Naive thymus-derived CD8-positive, alpha-beta T cell (primary cell): Measurements from ENCODE around the gene CALML4. TPM values are rescaled to one million over a fixed set of nuclear protein-coding genes. Genes with fewer than 3 reads are reported as not detected.
"Not testable (repeated sequence)": the region's sequence is repeated elsewhere in the genome, so short reads cannot be mapped to it uniquely, and the experiment has no call there.

Source experiments
- ATAC-seq, 2 donors: fragments of 150-1000 bp; cut with Tn5 transposase in 1 of 2; sonication (Bioruptor Pico), chemical (Tn5 transposase) in 1 of 2; 1 replicate in 1 of 2; 2 replicates in 1 of 2; pipeline ENCODE4 v1.10.0; 2021; ENCODE audit warnings: mild to moderate bottlenecking in 2 of 2, moderate library complexity in 2 of 2
- POLR2A ChIA-PET: fragments of 350-600 bp; sonication (Branson Sonifier 250); formaldehyde crosslinking; loops from one replicate; lab custom pipeline; 2021; ENCODE audit warnings: antibody characterized with exemption; lab: Charles Lee
- DNase-seq, 10 donors: peaks; one replicate each; pipeline versions ENCODE4 v3.0.0 to v3.0.0-alpha.2; 2020 to 2022
- H3K27ac Mint-ChIP-seq, 10 donors: one replicate each; pipeline ENCODE4 v1.8.0; 2020 to 2022; ENCODE audit warnings: mild to moderate bottlenecking in 10 of 10, mixed read lengths in 10 of 10, moderate library complexity in 4 of 10, inconsistent platforms in 1 of 10
- H3K27me3 Mint-ChIP-seq, 5 donors: one replicate each; pipeline ENCODE4 v1.8.0; 2021 to 2022; ENCODE audit warnings: mixed read lengths in 5 of 5
- H3K36me3 Mint-ChIP-seq, 3 donors: one replicate each; pipeline ENCODE4 v1.8.0; 2020 to 2022; ENCODE audit warnings: mixed read lengths in 3 of 3, mild to moderate bottlenecking in 2 of 3, inconsistent platforms in 1 of 3
- H3K4me1 Mint-ChIP-seq, 4 donors: one replicate each; pipeline ENCODE4 v1.8.0; 2021 to 2022; ENCODE audit warnings: mixed read lengths in 4 of 4
- H3K4me3 Mint-ChIP-seq, 10 donors: one replicate each; pipeline ENCODE4 v1.8.0; 2020 to 2022; ENCODE audit warnings: mild to moderate bottlenecking in 10 of 10, mixed read lengths in 10 of 10, moderate library complexity in 6 of 10, inconsistent platforms in 1 of 10
- H3K9me3 Mint-ChIP-seq, 9 donors: one replicate each; pipeline ENCODE4 v1.8.0; 2020 to 2022; ENCODE audit warnings: mixed read lengths in 9 of 9, mild to moderate bottlenecking in 3 of 9, inconsistent platforms in 1 of 9, moderate library complexity in 1 of 9
- polyA plus RNA-seq, 3 donors: library from polyadenylated mRNA; unstranded; fragments of 300-500 nt; fragmentation: Illumina TruSeq; gene quantifications; one replicate each; pipeline ENCODE4 v1.2.3, GENCODE V29; 2021
- total RNA-seq, 8 experiments: library from RNA in 2 of 8; stranded (reverse) in 2 of 8; gene quantifications; one replicate each; pipeline ENCODE4 v1.2.3 and lab custom pipeline; 2021 to 2026

CALML4 gene
- total and polyA plus RNA-seq, 5 experiments from 2014 or later: 0.65 to 4.7 (median 4.1) TPM; not detected in 2

DNA sequence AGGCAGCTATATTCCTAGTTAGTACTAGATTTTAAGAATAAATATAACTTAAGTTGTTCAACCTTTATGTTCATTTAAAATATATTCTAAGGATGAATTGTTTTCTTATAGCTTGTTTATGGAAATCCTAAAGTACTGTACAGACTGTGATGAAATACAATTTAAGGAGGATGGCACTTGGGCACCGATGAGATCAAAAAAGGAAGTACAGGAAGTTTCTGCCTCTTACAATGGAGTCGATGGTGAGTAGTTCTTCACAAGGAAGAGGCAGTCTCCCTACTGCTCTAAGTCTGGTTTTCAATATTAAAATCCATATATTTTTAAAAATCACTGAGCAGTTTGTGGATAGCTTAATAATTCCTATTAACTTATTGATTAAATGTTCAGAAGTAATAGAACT lies 29.6 kb downstream of the CALML4 start:
- POLR2A ChIA-PET: no interaction called here
- H3K27me3 Mint-ChIP-seq: no peaks in the 10 kb centered on the region
- peaks cover 5 to 75% (median 15%) of the 10 kb centered on the region in 3 donors for H3K36me3 Mint-ChIP-seq

DNA sequence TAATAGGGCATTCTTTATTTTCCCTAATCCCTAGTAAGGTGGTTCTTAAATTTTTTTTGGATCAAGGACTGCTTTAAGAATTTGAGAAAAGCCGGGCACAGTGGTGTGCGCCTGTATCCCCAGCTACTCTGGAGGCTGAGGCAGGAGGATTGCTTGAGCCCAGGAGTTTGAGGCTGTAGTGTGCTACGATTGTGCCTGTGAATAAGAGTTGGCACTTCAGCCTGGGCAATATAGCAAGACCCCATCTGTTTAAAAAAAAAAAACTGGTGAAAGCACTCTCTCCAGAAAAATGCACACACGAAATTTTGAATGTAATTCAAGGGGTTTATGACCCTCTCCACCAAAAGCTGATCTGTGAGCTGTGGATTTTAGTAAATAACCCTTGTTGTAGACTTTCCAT lies 32.0 kb downstream of the CALML4 start:
- ATAC-seq (no peak), DNase-seq (no peak)
- peaks cover 6 to 7% (median 6%) of the 10 kb centered on the region in 4 donors for H3K4me1 Mint-ChIP-seq
- POLR2A ChIA-PET: no interaction called here
- H3K27ac Mint-ChIP-seq: no peak overlapping the region
- peaks cover 0 to 2% (median 0%) of the 10 kb centered on the region in 9 donors for H3K9me3 Mint-ChIP-seq
- H3K27me3 Mint-ChIP-seq: no peaks in the 10 kb centered on the region
- H3K4me3 Mint-ChIP-seq: no peak overlapping the region
- peaks cover 5 to 69% (median 21%) of the 10 kb centered on the region in 3 donors for H3K36me3 Mint-ChIP-seq

More for the DNA sequence above, 29.6 kb downstream of the CALML4 start:
- Mint-ChIP-seq H3K4me1 (peaks cover 6 to 7% (median 7%) of the 10 kb centered on the region in 4 donors), H3K9me3 (peaks cover 0 to 2% (median 0%) of the 10 kb centered on the region in 9 donors), H3K27ac (no peak overlapping the region), H3K4me3 (no peak overlapping the region)
- no peak for ATAC-seq
- DNase-seq: no peak

DNA sequence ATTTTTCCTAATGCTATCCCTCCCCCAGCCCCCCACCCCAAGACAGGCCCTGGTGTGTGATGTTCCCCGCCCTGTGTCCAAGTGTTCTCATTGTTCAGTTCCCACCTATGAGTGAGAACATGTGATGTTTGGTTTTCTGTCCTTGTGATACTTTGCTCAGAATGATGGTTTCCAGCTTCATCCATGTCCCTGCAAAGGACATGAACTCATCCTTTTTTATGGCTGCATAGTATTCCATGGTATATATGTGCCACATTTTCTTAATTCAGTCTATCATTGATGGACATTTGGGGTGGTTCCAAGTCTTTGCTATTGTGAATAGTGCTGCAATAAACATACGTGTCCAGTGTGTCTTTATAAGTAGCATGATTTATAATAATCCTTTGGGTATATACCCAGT lies 33.1 kb downstream of the CALML4 start:
- H3K36me3 Mint-ChIP-seq: peaks cover 0 to 67% (median 21%) of the 10 kb centered on the region in 3 donors
- POLR2A ChIA-PET: not testable (repeated sequence)

DNA sequence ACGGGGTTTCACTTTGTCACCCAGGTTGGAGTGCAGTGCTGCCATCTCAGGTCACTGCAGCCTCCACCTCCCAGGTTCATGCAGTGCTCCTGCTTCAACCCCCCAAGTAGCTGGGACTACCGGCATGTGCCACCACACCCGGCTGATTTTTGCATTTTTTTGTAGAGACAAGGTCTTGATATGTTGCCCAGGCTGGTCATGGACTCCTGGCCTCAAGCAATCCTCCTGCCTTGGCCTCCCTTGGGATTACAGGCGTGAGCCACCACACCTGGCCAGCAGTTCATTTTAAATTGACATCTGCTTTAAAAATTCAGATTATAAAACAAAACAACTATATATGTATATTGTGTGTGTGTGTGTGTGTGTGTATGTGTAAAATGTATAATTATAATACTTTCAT lies 38.3 kb downstream of the CALML4 start:
- Mint-ChIP-seq H3K36me3 (peaks cover 0 to 58% (median 18%) of the 10 kb centered on the region in 3 donors), H3K27me3 (no peaks in the 10 kb centered on the region), H3K9me3 (peaks cover 0 to 4% (median 0%) of the 10 kb centered on the region in 9 donors), H3K27ac (peak overlapping the region in 2 of 10 donors; percentile 74 to 88), H3K4me1 (peaks cover 0 to 12% (median 6%) of the 10 kb centered on the region in 4 donors), H3K4me3 (no peak overlapping the region)
- ATAC-seq (no peak), DNase-seq (no peak)
- POLR2A ChIA-PET: no interaction called here

More for the DNA sequence above, 33.1 kb downstream of the CALML4 start:
- H3K4me3 Mint-ChIP-seq, H3K4me1 Mint-ChIP-seq, DNase-seq, ATAC-seq, H3K9me3 Mint-ChIP-seq, H3K27ac Mint-ChIP-seq, H3K27me3 Mint-ChIP-seq: not testable (repeated sequence)

DNA sequence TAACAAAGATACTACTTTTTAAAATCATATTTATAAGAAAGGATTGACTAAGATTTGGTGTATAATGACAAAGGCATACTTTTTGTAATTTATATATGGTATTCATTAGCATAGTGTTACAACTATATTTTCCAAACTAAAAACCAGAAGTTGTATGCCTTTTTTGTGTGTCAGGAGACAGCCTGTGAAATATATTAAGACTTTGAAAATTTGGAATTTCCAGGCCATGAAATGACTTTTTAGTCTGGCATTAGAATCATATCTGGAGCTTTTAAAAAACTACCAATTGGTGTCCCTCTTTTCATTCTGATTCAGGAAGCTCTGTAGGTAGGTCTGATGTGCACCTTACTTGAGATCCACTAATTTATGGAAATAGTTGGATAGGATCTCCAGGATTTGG lies 41.9 kb downstream of the CALML4 start:
- POLR2A ChIA-PET: interaction anchor here (1.0 kb wide), 1 partner anchor 108 kb away, joined by 4 read pairs; no protein-coding TSS in a partner anchor
- H3K36me3 Mint-ChIP-seq: peaks cover 13 to 66% (median 24%) of the 10 kb centered on the region in 3 donors
- peak overlapping the region in 2 of 10 donors; percentile 85 for H3K27ac Mint-ChIP-seq
- H3K27me3 Mint-ChIP-seq: no peaks in the 10 kb centered on the region
- DNase-seq (no peak), ATAC-seq (no peak)
- no peak overlapping the region for H3K4me3 Mint-ChIP-seq
- peaks cover 0 to 12% (median 6%) of the 10 kb centered on the region in 4 donors for H3K4me1 Mint-ChIP-seq
- peaks cover 0 to 2% (median 0%) of the 10 kb centered on the region in 9 donors for H3K9me3 Mint-ChIP-seq

DNA sequence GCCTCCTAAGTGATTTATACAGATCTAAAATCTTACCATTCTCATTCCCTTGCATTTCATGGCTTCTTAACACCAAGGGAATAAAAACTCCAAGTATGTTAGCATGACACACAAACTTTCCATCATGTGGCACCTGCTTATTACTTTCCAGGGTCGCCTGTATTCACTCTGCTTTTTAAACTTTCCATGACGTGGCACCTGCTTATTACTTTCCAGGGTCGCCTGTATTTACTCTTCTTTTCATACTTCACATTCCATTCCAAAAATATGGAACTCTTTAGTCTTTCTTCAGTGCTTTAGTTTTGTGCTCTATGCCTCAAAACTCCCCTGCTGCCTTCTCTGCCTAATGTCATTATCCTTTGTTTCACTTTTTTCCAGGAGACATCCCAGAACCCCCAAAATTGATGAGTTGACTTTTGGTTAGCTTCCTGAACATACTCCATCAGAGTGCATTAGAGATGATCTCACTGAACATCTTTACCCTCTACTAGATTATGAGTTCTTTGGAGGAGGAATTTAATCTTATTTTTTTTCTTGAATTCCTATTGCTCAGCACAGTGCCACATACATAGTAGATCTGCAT lies 47.0 kb downstream of the CALML4 start:
- H3K36me3 Mint-ChIP-seq: peaks cover 13 to 51% (median 22%) of the 10 kb centered on the region in 3 donors
- POLR2A ChIA-PET: no interaction called here
- no peak overlapping the region for H3K27ac Mint-ChIP-seq
- H3K4me3 Mint-ChIP-seq: no peak overlapping the region
- DNase-seq: no peak
- peaks cover 0 to 6% (median 3%) of the 10 kb centered on the region in 4 donors for H3K4me1 Mint-ChIP-seq
- peaks cover 0 to 2% (median 0%) of the 10 kb centered on the region in 9 donors for H3K9me3 Mint-ChIP-seq
- no peaks in the 10 kb centered on the region for H3K27me3 Mint-ChIP-seq
- no peak for ATAC-seq

DNA sequence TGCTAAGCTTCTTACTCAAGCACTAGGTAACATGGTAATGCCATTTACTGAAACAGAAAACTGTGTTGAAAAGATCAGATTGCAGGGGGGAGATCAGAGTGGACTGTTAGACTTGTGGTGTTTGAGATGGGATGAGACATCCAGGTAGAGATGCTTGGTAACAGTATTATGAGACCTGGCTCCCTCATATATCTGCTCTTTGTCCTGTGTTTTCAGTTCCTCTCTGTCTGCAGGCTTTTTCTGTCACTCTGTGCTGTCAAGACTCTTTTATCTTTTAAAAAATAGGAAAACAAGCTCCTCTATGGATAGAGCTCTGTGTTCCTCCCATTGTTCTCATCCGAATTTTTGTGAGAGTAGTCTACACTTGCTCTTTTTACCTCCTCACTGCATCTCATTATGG lies 48.1 kb downstream of the CALML4 start:
- no peak overlapping the region for H3K4me3 Mint-ChIP-seq
- POLR2A ChIA-PET: no interaction called here
- H3K4me1 Mint-ChIP-seq: peaks cover 0 to 10% (median 3%) of the 10 kb centered on the region in 4 donors
- ATAC-seq: no peak
- no peak overlapping the region for H3K27ac Mint-ChIP-seq
- no peak for DNase-seq
- no peaks in the 10 kb centered on the region for H3K9me3 Mint-ChIP-seq
- no peaks in the 10 kb centered on the region for H3K27me3 Mint-ChIP-seq
- peaks cover 13 to 50% (median 23%) of the 10 kb centered on the region in 3 donors for H3K36me3 Mint-ChIP-seq

DNA sequence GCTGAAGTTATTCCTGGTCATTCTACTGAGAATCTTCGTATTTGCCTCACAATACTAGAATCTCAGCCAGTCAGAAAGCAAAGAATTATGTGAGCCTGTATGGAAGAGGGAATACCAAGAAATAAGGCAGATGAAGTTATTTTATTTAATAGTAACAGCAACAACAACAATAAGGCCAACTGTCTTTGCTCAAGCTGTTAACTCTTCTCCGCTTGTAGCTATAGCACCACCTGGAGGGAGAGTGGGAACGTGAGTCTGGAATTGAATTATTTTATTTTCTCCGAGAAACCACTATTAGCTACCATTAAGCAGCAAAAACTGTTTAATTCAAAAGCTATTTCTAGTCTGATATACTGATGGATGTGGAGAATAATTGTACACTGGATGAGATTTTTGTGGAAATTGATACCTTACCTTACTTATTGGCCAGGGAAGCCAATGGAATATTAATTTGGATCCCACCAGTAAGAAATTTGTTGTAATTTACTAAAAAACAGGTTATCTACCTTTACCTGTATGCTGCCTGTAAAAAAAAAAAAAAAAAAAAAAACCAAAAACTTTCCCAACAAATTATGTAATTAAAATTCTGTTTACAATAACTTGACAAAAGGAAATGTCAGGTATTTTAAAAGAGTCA lies 50.1 kb downstream of the CALML4 start:
- no peaks in the 10 kb centered on the region for H3K27me3 Mint-ChIP-seq
- no peak overlapping the region for H3K4me3 Mint-ChIP-seq
- H3K36me3 Mint-ChIP-seq: peaks cover 2 to 41% (median 10%) of the 10 kb centered on the region in 3 donors
- DNase-seq (peak in 5 of 10 donors; percentile 2 to 34 (median 24)), ATAC-seq (no peak)
- peak overlapping the region in 1 of 10 donors; percentile 23 for H3K27ac Mint-ChIP-seq
- no peaks in the 10 kb centered on the region for H3K9me3 Mint-ChIP-seq
- peaks cover 0 to 8% (median 3%) of the 10 kb centered on the region in 4 donors for H3K4me1 Mint-ChIP-seq
- POLR2A ChIA-PET: interaction anchor here (1.0 kb wide), 1 partner anchor 100 kb away, joined by 3 read pairs; no protein-coding TSS in a partner anchor

DNA sequence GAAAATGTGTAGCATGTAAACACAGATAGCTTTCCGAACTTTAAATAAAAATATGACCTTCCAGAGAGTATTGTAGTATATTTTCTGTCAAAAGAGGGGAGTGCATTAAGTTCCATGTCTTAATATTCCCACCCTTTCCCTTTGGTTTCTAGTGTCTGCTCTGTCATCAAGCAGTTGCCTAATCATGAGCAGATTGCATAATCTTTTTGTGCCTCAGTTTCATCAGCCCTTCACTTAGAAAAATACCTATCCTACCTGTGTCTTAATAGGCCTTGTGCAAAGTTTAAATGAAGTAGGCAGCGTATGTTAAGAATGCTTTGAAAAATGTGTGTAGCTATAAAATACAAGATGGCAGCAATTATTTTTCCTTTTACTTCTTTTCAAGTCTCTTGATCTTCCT lies 52.8 kb downstream of the CALML4 start:
- no peak for ATAC-seq
- Mint-ChIP-seq H3K27ac (peak overlapping the region in 4 of 10 donors; percentile 0 to 65 (median 54)), H3K4me3 (peak overlapping the region in 1 of 10 donors; percentile 24), H3K9me3 (no peaks in the 10 kb centered on the region), H3K4me1 (peaks cover 5 to 21% (median 10%) of the 10 kb centered on the region in 4 donors), H3K27me3 (no peaks in the 10 kb centered on the region), H3K36me3 (peaks cover 0 to 50% (median 9%) of the 10 kb centered on the region in 3 donors)
- POLR2A ChIA-PET: interaction anchor here (1.0 kb wide), 1 partner anchor 98 kb away, joined by 6 read pairs; no protein-coding TSS in a partner anchor
- no peak for DNase-seq

DNA sequence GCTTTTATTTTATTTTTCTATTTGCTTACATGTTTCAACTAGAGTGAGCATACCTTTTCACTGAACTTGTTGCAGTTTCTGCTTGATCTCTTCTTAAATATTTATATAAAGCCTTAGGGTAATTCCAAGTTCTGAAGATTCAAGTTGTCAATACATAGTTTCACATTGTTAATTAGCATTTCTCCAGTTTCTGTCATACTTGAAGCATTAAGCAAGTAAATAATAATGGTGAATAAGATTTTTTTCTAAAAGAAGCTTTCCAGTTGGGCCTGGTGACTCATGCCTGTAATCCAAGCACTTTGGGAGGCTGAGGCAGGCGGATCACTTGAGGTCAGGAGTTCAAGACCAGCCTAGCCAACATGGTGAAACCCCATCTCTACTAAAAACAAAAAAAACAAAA lies 53.9 kb downstream of the CALML4 start:
- no peak for DNase-seq
- Mint-ChIP-seq H3K4me3 (no peak overlapping the region), H3K36me3 (peaks cover 0 to 61% (median 9%) of the 10 kb centered on the region in 3 donors), H3K4me1 (peaks cover 5 to 21% (median 10%) of the 10 kb centered on the region in 4 donors), H3K27ac (no peak overlapping the region), H3K27me3 (no peaks in the 10 kb centered on the region), H3K9me3 (no peaks in the 10 kb centered on the region)
- no peak for ATAC-seq
- POLR2A ChIA-PET: interaction anchor here (0.6 kb wide), 2 partner anchors 68 to 297 kb away, joined by 3 read pairs; no protein-coding TSS in a partner anchor

DNA sequence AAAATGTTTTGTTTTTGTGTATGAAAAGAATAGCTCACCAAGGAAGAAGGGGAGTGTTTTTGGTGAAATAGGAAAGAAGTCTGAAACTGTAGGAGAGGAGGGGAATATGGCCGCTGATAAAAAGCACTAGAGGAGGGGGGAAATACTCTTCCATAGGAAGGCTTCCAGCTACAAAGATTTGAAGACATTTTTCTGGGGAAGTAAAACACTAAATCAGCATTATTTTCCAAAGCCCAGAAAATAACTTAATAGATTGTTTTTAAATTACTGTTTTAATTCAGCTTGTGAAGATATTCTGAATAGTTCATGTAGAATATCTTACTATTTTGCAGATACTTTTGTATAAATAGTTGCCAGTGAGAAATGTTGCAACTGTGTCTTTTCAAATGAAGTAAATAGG lies 54.9 kb downstream of the CALML4 start:
- peaks cover 0 to 67% (median 9%) of the 10 kb centered on the region in 3 donors for H3K36me3 Mint-ChIP-seq
- no peak overlapping the region for H3K4me3 Mint-ChIP-seq
- H3K27ac Mint-ChIP-seq: peak overlapping the region in 1 of 10 donors; percentile 19
- no peaks in the 10 kb centered on the region for H3K9me3 Mint-ChIP-seq
- no peak for ATAC-seq
- POLR2A ChIA-PET: interaction anchor here (0.7 kb wide), 1 partner anchor 226 kb away, joined by 3 read pairs; no protein-coding TSS in a partner anchor
- DNase-seq: no peak
- no peaks in the 10 kb centered on the region for H3K27me3 Mint-ChIP-seq
- peaks cover 5 to 21% (median 10%) of the 10 kb centered on the region in 4 donors for H3K4me1 Mint-ChIP-seq

DNA sequence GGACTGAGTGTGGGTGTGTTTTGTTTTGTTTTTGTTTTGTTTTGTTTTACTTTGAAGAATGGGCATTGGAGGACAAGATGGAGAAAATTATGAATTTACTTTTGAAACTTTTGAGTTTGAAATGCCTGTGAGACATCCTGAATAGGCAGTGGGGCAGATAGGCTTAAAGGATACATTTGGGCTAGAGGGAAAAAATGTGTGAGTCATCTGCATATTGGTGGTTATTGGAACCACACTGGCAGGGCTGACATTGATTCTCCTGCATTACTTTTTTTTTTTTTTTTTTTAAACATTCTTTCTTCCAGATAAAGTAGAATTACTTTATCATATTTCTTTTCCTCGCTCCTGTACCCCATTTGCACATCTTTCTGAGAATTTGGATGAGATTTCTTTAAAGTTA lies 56.1 kb downstream of the CALML4 start:
- POLR2A ChIA-PET: no interaction called here
- H3K4me3 Mint-ChIP-seq: no peak overlapping the region
- peaks cover 0 to 64% (median 9%) of the 10 kb centered on the region in 3 donors for H3K36me3 Mint-ChIP-seq
- H3K27ac Mint-ChIP-seq: peak overlapping the region in 5 of 10 donors; percentile 3 to 55 (median 31)
- DNase-seq (no peak), ATAC-seq (no peak)
- H3K9me3 Mint-ChIP-seq: no peaks in the 10 kb centered on the region
- peaks cover 5 to 26% (median 12%) of the 10 kb centered on the region in 4 donors for H3K4me1 Mint-ChIP-seq
- no peaks in the 10 kb centered on the region for H3K27me3 Mint-ChIP-seq

DNA sequence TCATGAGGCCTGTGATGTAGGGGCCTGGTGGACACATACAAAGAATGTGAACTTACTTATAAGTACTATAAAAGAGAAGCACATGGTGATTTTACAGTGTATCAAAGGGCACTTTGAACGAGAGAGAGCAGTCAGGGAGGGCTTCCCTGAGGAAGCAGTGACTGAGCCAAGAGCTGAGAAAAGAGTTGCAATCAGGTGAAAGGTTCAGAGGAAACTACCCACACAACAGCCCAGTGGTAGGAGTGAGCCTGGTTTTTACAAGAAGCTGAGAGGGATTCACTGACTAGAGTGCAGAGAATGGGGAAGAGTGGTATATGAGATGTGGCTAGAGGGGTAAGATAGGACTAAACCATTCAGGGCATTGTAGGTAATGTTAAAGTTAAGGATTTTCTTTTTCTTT lies 57.1 kb downstream of the CALML4 start:
- Mint-ChIP-seq H3K36me3 (peaks cover 0 to 64% (median 13%) of the 10 kb centered on the region in 3 donors), H3K27me3 (no peaks in the 10 kb centered on the region), H3K4me3 (no peak overlapping the region), H3K9me3 (no peaks in the 10 kb centered on the region), H3K4me1 (peaks cover 7 to 33% (median 12%) of the 10 kb centered on the region in 4 donors), H3K27ac (peak overlapping the region in 7 of 10 donors; percentile 7 to 70 (median 19))
- ATAC-seq: no peak
- no peak for DNase-seq
- POLR2A ChIA-PET: no interaction called here
